Activated CD4-positive, alpha-beta T cell treated with anti-CD3 and anti-CD28 coated beads, Interleukin-2, amount 10 ng/mL, durations not matched to agents 24 days and 14 days (primary cell): Measurements from ENCODE around the gene LCN10. TPM values are rescaled to one million over a fixed set of nuclear protein-coding genes. Genes with fewer than 3 reads are reported as not detected.
"Not testable (repeated sequence)": the region's sequence is repeated elsewhere in the genome, so short reads cannot be mapped to it uniquely, and the experiment has no call there.

ENCODE experiments used
- DNase-seq: peaks from one replicate; pipeline ENCODE4 v3.0.0; 2022
- H3K27ac Mint-ChIP-seq: one replicate; pipeline ENCODE4 v1.8.0; 2022; ENCODE audit warnings: mild to moderate bottlenecking, mixed read lengths
- H3K27me3 Mint-ChIP-seq: one replicate; pipeline ENCODE4 v1.8.0; 2022; ENCODE audit warnings: mixed read lengths
- H3K36me3 Mint-ChIP-seq: one replicate; pipeline ENCODE4 v1.8.0; 2022; ENCODE audit warnings: low read depth, mild to moderate bottlenecking, mixed read lengths
- H3K4me1 Mint-ChIP-seq: one replicate; pipeline ENCODE4 v1.8.0; 2021; ENCODE audit warnings: mixed read lengths
- H3K4me3 Mint-ChIP-seq: one replicate; pipeline ENCODE4 v1.8.0; 2022; ENCODE audit warnings: mild to moderate bottlenecking, moderate library complexity, mixed read lengths
- H3K9me3 Mint-ChIP-seq: one replicate; pipeline ENCODE4 v1.8.0; 2021; ENCODE audit warnings: mixed read lengths
- intact Hi-C: fragments of 100-400 bp; cut with micrococcal nuclease; formaldehyde crosslinking; loops from one replicate; pipeline ENCODE4 v1.15.1; 2023
- total RNA-seq: library from RNA; stranded (reverse); gene quantifications from 2 replicates; pipeline ENCODE4 v1.2.3, GENCODE V29; 2022

The LCN10 gene
- total RNA-seq, 1 donor from 2014 or later: 1.7 TPM

- Mint-ChIP-seq H3K27ac (no peak overlapping the region), H3K27me3 (peaks cover 2% of the 10 kb centered on the region), H3K9me3 (no peaks in the 10 kb centered on the region), H3K4me3 (no peak overlapping the region), H3K4me1 (peaks cover 5% of the 10 kb centered on the region), H3K36me3 (peaks cover 21% of the 10 kb centered on the region)
- DNase-seq: no peak
- intact Hi-C loops: no loop called here
These were observed 22.4 kb downstream of the LCN10 start for GRCh38 chr9:136720251-136720897.

- no peak overlapping the region for H3K4me3 Mint-ChIP-seq
- H3K27ac Mint-ChIP-seq: no peak overlapping the region
- peaks cover 4% of the 10 kb centered on the region for H3K4me1 Mint-ChIP-seq
These were observed 23.4 kb downstream of the LCN10 start for GRCh38 chr9:136719195-136719880.

GRCh38 chr9:136718345-136719194 lies 24.2 kb downstream of the LCN10 start:
- peaks cover 6% of the 10 kb centered on the region for H3K27me3 Mint-ChIP-seq
- peaks cover 3% of the 10 kb centered on the region for H3K4me1 Mint-ChIP-seq
- H3K36me3 Mint-ChIP-seq: peaks cover 5% of the 10 kb centered on the region
- intact Hi-C loops: no loop called here
- no peaks in the 10 kb centered on the region for H3K9me3 Mint-ChIP-seq
- no peak for DNase-seq
- no peak overlapping the region for H3K4me3 Mint-ChIP-seq
- no peak overlapping the region for H3K27ac Mint-ChIP-seq

More at GRCh38 chr9:136719195-136719880, 23.4 kb downstream of the LCN10 start:
- H3K9me3 Mint-ChIP-seq: no peaks in the 10 kb centered on the region
- intact Hi-C loops: no loop called here
- H3K36me3 Mint-ChIP-seq: peaks cover 12% of the 10 kb centered on the region
- DNase-seq: no peak
- peaks cover 2% of the 10 kb centered on the region for H3K27me3 Mint-ChIP-seq

GRCh38 chr9:136717399-136717798 lies 25.3 kb downstream of the LCN10 start:
- peaks cover 3% of the 10 kb centered on the region for H3K4me1 Mint-ChIP-seq
- H3K27me3 Mint-ChIP-seq: peaks cover 9% of the 10 kb centered on the region
- no peak for DNase-seq
- intact Hi-C loops: no loop called here
- H3K36me3 Mint-ChIP-seq: peaks cover 3% of the 10 kb centered on the region
- H3K4me3 Mint-ChIP-seq: no peak overlapping the region
- no peak overlapping the region for H3K27ac Mint-ChIP-seq
- no peaks in the 10 kb centered on the region for H3K9me3 Mint-ChIP-seq

GRCh38 chr9:136714893-136715274 lies 27.9 kb downstream of the LCN10 start:
- no peak overlapping the region for H3K4me3 Mint-ChIP-seq
- intact Hi-C loops: no loop called here
- H3K36me3 Mint-ChIP-seq: no peaks in the 10 kb centered on the region
- no peak for DNase-seq
- H3K9me3 Mint-ChIP-seq: no peaks in the 10 kb centered on the region
- peaks cover 2% of the 10 kb centered on the region for H3K4me1 Mint-ChIP-seq
- H3K27ac Mint-ChIP-seq: no peak overlapping the region
- H3K27me3 Mint-ChIP-seq: peaks cover 23% of the 10 kb centered on the region

- Mint-ChIP-seq H3K9me3 (no peaks in the 10 kb centered on the region), H3K36me3 (no peaks in the 10 kb centered on the region), H3K4me1 (peaks cover 2% of the 10 kb centered on the region), H3K4me3 (peak overlapping the region; percentile 30), H3K27me3 (peaks cover 23% of the 10 kb centered on the region), H3K27ac (no peak overlapping the region)
- DNase-seq: no peak
- intact Hi-C loops: no loop called here
These were observed 28.4 kb downstream of the LCN10 start for GRCh38 chr9:136714096-136714892.

- Mint-ChIP-seq H3K4me1 (peaks cover 2% of the 10 kb centered on the region), H3K36me3 (no peaks in the 10 kb centered on the region), H3K4me3 (peak overlapping the region; percentile 30), H3K9me3 (no peaks in the 10 kb centered on the region), H3K27ac (no peak overlapping the region), H3K27me3 (peaks cover 26% of the 10 kb centered on the region)
- no peak for DNase-seq
- intact Hi-C loops: no loop called here
These were observed 29.2 kb downstream of the LCN10 start for GRCh38 chr9:136713550-136713949.

GRCh38 chr9:136712690-136713544 lies 29.8 kb downstream of the LCN10 start:
- Mint-ChIP-seq H3K27ac (no peak overlapping the region), H3K4me3 (peak overlapping the region; percentile 21), H3K4me1 (peaks cover 2% of the 10 kb centered on the region), H3K36me3 (no peaks in the 10 kb centered on the region), H3K27me3 (peaks cover 29% of the 10 kb centered on the region), H3K9me3 (no peaks in the 10 kb centered on the region)
- intact Hi-C loops: no loop called here
- no peak for DNase-seq

GRCh38 chr9:136711751-136712689 lies 30.7 kb downstream of the LCN10 start, which contains the start of gene DIPK1B:
Gene DIPK1B (plus strand): TSS chr9:136712572. CDS start chr9:136712666, 94 bp downstream.
- Mint-ChIP-seq H3K4me3 (peak within 1 kb of the TSS; percentile 53), H3K27ac (no peak within 1 kb of the TSS), H3K36me3 (no peaks in the 10 kb centered on the region), H3K27me3 (peaks cover 29% of the 10 kb centered on the region), H3K4me1 (peaks cover 2% of the 10 kb centered on the region), H3K9me3 (no peaks in the 10 kb centered on the region)
- peak; percentile 71 for DNase-seq
- intact Hi-C loops: no loop called here

- H3K9me3 Mint-ChIP-seq, H3K27ac Mint-ChIP-seq, intact Hi-C loops, H3K36me3 Mint-ChIP-seq, DNase-seq, H3K4me1 Mint-ChIP-seq: not testable (repeated sequence)
- H3K4me3 Mint-ChIP-seq: peak overlapping the region; percentile 19
- peaks cover 29% of the 10 kb centered on the region for H3K27me3 Mint-ChIP-seq
These were observed 31.5 kb downstream of the LCN10 start for GRCh38 chr9:136711219-136711648.

GRCh38 chr9:136710543-136710942 lies 32.2 kb downstream of the LCN10 start:
- Mint-ChIP-seq H3K4me3 (no peak overlapping the region), H3K27ac (no peak overlapping the region), H3K27me3 (peaks cover 34% of the 10 kb centered on the region), H3K36me3 (no peaks in the 10 kb centered on the region), H3K4me1 (peaks cover 2% of the 10 kb centered on the region), H3K9me3 (no peaks in the 10 kb centered on the region)
- intact Hi-C loops: no loop called here
- no peak for DNase-seq
